HEK293T (cell line): ENCODE results near the gene BCL2L11.

ENCODE experiments used
- CTCF ChIA-PET: fragments of 350-600 bp; formaldehyde crosslinking; extraction: SDS; loops from one replicate; lab custom pipeline; 2021; ENCODE audit warnings: antibody characterized with exemption, inconsistent platforms; lab: Yijun Ruan, JAX
- POLR2A ChIA-PET: fragments of 350-600 bp; formaldehyde crosslinking; extraction: SDS; loops from one replicate; lab custom pipeline; 2020; ENCODE audit warnings: antibody characterized with exemption, inconsistent platforms; lab: Yijun Ruan, JAX
- DNase-seq: peaks from one replicate; pipeline ENCODE4 v3.0.0; 2012; ENCODE audit warnings: mixed read lengths; ENCODE audit errors: extremely low spot score
- ARNT ChIP-seq: fragments of 450-650 bp; IDR thresholded peaks from 2 replicates; pipeline ENCODE4 v1.6.1; 2017; ENCODE audit warnings: mild to moderate bottlenecking
- BHLHE40 ChIP-seq: fragments of 450-650 bp; IDR thresholded peaks from 2 replicates; pipeline ENCODE4 v1.6.1; 2016; ENCODE audit warnings: mild to moderate bottlenecking, moderate library complexity, borderline replicate concordance
- CTBP1 ChIP-seq: fragments of 450-650 bp; IDR thresholded peaks from 2 replicates; pipeline ENCODE4 v1.6.1; 2016; ENCODE audit warnings: borderline replicate concordance
- ELF4 ChIP-seq: fragments of 450-650 bp; IDR thresholded peaks from 2 replicates; pipeline ENCODE4 v1.6.1; 2017; ENCODE audit warnings: antibody characterized with exemption
- FOXA1 ChIP-seq: fragments of 450-650 bp; IDR thresholded peaks from 2 replicates; pipeline ENCODE4 v1.6.1; 2016; ENCODE audit warnings: mild to moderate bottlenecking
- FOXK2 ChIP-seq: fragments of 450-650 bp; IDR thresholded peaks from 2 replicates; pipeline ENCODE4 v1.6.1; 2016; ENCODE audit warnings: mild to moderate bottlenecking
- FOXM1 ChIP-seq: fragments of 450-650 bp; IDR thresholded peaks from 2 replicates; pipeline ENCODE4 v1.6.1; 2017; ENCODE audit warnings: mild to moderate bottlenecking, borderline replicate concordance
- HDGF ChIP-seq: fragments of 450-650 bp; IDR thresholded peaks from 2 replicates; pipeline ENCODE4 v1.6.1; 2017; ENCODE audit warnings: antibody characterized with exemption, borderline replicate concordance
- L3MBTL2 ChIP-seq: fragments of 450-650 bp; conservative IDR thresholded peaks from 2 replicates; pipeline ENCODE4 v1.6.1; 2016; ENCODE audit warnings: mild to moderate bottlenecking
- LEF1 ChIP-seq: fragments of 450-650 bp; IDR thresholded peaks from 2 replicates; pipeline ENCODE4 v1.6.1; 2017; ENCODE audit warnings: mild to moderate bottlenecking, borderline replicate concordance
- NFRKB ChIP-seq: fragments of 450-650 bp; IDR thresholded peaks from 2 replicates; pipeline ENCODE4 v1.6.1; 2016; ENCODE audit warnings: mild to moderate bottlenecking, moderate library complexity
- PKNOX1 ChIP-seq: fragments of 450-650 bp; IDR thresholded peaks from 2 replicates; pipeline ENCODE4 v1.6.1; 2016
- SP1 ChIP-seq: fragments of 450-650 bp; IDR thresholded peaks from 2 replicates; pipeline ENCODE4 v1.6.1; 2017
- SUZ12 ChIP-seq: fragments of 450-650 bp; IDR thresholded peaks from 2 replicates; pipeline ENCODE4 v1.6.1; 2016; ENCODE audit warnings: mild to moderate bottlenecking
- TARDBP ChIP-seq: fragments of 450-650 bp; IDR thresholded peaks from 2 replicates; pipeline ENCODE4 v1.6.1; 2016
- ZNF384 ChIP-seq: fragments of 450-650 bp; IDR thresholded peaks from 2 replicates; pipeline ENCODE4 v1.6.1; 2016

BCL2L11 gene

GRCh38 chr2:111160758-111161157, 40.0 kb downstream of the BCL2L11 start:
- ChIA-PET CTCF (no interaction called here), POLR2A (no interaction called here)
- no peak for TF ChIP-seq NFRKB
- TF ChIP-seq CTBP1 = no peak
- no peak for TF ChIP-seq SUZ12
- no peak for TF ChIP-seq BHLHE40
- no peak for TF ChIP-seq FOXK2
- TF ChIP-seq TARDBP = no peak
- TF ChIP-seq FOXM1 = no peak
- no peak for DNase-seq

DNA sequence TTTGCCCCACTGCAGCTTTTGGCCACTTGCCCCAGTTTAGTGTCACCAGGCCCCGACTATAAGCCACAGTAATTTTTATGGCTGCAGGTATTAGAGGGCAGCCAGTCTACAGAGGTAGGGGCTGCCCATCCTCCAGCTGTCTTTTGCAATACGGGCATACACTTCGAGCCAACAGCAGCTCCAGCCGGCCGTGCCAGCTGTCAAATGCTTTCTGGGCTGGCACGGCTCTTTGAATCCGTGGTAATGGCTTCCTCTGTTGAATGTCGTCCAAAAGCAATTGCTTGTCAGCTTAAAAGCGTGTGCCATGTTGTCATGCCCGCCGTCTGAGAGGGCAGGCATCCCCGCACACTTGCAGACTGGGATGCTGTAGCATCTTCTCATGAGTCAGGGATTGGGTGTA, 41.3 kb downstream of the BCL2L11 start:
- ChIA-PET POLR2A (no interaction called here), CTCF (no interaction called here)
- no peak for TF ChIP-seq SP1
- TF ChIP-seq HDGF = no peak
- no peak for TF ChIP-seq SUZ12
- no peak for TF ChIP-seq FOXK2
- no peak for TF ChIP-seq BHLHE40
- no peak for TF ChIP-seq ELF4
- TF ChIP-seq TARDBP = no peak
- no peak for TF ChIP-seq FOXM1
- no peak for TF ChIP-seq FOXA1
- TF ChIP-seq ZNF384 = no peak
- TF ChIP-seq ARNT = no peak
- no peak for DNase-seq

GRCh38 chr2:111162718-111163331, 42.1 kb downstream of the BCL2L11 start:
- POLR2A ChIA-PET = no interaction called here
- DNase-seq = no peak

DNA sequence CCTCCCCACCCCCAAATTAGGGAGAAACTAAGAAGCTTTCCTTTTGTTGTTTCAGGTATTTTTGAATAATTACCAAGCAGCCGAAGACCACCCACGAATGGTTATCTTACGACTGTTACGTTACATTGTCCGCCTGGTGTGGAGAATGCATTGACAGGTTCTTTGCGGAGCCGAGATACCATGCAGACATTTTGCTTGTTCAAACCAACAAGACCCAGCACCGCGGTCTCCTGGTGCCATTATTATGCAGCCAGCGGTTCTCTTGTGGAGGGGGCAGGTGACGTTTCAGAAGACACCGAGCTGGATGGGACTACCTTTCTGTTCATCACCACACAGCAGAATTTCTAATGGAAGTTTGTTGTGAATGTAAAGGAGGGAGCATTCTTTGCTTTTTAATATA, 43.4 kb downstream of the BCL2L11 start:
- ChIA-PET POLR2A (no interaction called here), CTCF (no interaction called here)
- TF ChIP-seq PKNOX1 (no peak), ZNF384 (no peak), SP1 (no peak), FOXM1 (no peak), SUZ12 (no peak), HDGF (no peak), ELF4 (no peak), NFRKB (no peak), LEF1 (no peak), TARDBP (no peak), FOXA1 (no peak), L3MBTL2 (no peak), CTBP1 (no peak), FOXK2 (no peak), BHLHE40 (no peak), ARNT (no peak)
- DNase-seq = no peak

More at GRCh38 chr2:111162718-111163331, 42.1 kb downstream of the BCL2L11 start:
- TF ChIP-seq HDGF (no peak), CTBP1 (no peak), FOXM1 (no peak), SP1 (no peak), PKNOX1 (no peak), ELF4 (no peak), ARNT (no peak), FOXK2 (no peak), NFRKB (no peak), ZNF384 (no peak), L3MBTL2 (no peak), SUZ12 (no peak)
- CTCF ChIA-PET = interaction anchor here (0.9 kb wide), 1 partner anchor 11 kb away, joined by 3 read pairs; no protein-coding TSS in a partner anchor

- ChIA-PET POLR2A (no interaction called here), CTCF (no interaction called here)
- DNase-seq = no peak
- TF ChIP-seq PKNOX1 = no peak
- no peak for TF ChIP-seq CTBP1
These were observed 44.4 kb downstream of the BCL2L11 start for GRCh38 chr2:111165084-111165483.

- POLR2A ChIA-PET = no interaction called here
- no peak for DNase-seq
- TF ChIP-seq PKNOX1 (no peak), ZNF384 (no peak), FOXA1 (no peak), ARNT (no peak), ELF4 (no peak), SUZ12 (no peak), BHLHE40 (no peak), NFRKB (no peak), SP1 (no peak), FOXK2 (no peak), FOXM1 (no peak), HDGF (no peak), LEF1 (no peak), CTBP1 (no peak), TARDBP (no peak)
- CTCF ChIA-PET = no interaction called here
These were observed 45.4 kb downstream of the BCL2L11 start for GRCh38 chr2:111166115-111166514.
